HG02763 (cell line): ENCODE measurements around the gene CAST.
"Not testable (repeated sequence)": the region's sequence is repeated elsewhere in the genome, so short reads cannot be mapped to it uniquely, and the experiment has no call there.

Source experiments
- ATAC-seq: cut with Tn5 transposase; IDR thresholded peaks from one replicate; pipeline ENCODE4 v1.9.1; 2021; ENCODE audit warnings: mild to moderate bottlenecking, moderate library complexity; ENCODE audit not compliant: unreplicated experiment

The CAST gene

DNA sequence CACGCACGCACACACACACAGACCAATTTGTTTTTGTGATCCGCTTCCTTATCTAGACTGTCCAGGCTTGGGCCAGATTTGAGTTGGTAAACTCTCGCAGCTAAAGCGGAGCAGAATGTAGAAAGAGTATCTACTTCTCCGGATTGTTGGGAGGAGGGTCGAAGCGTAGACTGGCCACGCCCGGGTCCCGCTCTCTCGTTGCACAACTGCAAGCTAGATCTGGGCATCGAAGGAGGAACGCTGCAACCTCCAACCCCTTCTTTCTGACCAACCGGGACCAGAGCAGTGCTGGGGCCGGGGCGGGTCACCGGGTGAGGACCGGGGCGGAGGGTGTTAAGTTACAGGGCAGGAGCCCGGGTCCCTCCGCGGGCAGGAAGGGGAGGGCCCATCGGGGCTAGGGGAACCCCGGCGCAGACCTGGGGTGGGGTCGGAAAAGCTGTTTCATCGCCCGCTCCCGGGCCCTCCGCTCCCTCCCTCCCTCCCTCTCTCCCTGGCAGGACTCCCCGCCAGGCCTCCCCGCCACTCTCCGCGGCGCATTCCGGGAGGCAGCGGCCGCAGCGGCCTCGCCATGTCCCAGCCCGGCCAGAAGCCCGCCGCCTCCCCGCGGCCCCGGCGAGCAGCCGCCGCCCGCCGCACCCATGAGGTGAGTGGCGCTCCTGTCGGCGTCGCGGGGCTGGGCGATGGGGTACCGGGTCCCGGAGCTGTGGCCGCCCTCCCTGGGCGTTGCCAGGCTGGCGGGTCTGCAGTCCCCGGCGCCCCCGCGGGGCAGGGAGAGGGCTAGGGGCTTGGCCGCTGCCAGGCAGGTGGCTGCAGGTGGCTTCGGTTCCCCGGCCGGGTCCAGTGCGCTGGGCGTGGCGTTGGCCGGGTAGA, at the start of gene CAST:
CAST (plus strand) TSS at position 522 of the 870 bp plus-strand sequence; CDS start at position 569, 47 bp downstream.
- ATAC-seq = peak; percentile 53

DNA sequence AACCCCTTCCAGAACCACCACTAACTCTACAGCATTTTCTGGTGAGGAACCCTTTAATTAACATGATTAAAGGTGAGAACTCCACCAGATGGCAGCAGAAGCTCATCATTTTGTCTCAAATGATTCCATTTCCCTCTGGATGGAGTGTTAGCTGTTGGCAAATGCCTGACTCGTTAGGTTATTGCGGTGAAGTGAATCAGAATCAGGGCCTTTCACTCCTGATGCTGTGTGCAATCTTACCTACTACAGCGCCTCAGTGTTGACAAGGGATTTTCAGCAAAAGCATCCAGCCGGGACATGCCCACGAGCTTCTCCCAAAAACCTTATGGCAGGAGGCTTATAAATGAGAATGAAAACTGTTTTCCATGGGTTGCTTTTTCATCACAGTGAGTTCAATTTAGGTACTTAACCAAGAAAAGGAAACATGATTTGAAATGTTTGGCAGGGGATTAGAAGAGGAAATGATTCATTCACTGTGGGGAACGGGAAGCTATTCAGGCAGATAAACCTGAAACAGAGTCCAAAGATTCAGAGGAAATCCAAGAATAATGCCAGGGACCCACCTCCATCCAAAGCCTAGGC, 48.0 kb upstream of the CAST start:
- no peak for ATAC-seq

GRCh38 chr5:96615223-96615622, 47.0 kb upstream of the CAST start:
- no peak for ATAC-seq

DNA sequence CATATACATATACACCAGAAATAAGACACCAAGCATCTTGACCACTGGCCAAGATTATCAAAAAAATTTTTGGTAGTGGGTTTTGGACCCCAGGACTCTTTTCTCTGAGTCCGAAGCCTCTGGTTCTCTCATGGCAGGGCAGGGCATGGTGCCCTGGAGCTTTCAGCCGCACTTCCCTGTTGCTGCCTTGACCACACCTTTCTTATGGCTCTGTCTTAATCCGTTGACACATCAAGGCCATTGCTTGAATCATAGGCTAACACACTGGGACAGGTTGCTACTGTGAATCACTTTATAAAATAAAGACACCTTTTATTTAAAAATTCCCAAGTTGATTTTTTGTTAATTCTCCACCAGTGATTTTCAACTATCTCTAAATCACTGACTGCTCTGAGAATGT, 45.4 kb upstream of the CAST start:
- no peak for ATAC-seq

DNA sequence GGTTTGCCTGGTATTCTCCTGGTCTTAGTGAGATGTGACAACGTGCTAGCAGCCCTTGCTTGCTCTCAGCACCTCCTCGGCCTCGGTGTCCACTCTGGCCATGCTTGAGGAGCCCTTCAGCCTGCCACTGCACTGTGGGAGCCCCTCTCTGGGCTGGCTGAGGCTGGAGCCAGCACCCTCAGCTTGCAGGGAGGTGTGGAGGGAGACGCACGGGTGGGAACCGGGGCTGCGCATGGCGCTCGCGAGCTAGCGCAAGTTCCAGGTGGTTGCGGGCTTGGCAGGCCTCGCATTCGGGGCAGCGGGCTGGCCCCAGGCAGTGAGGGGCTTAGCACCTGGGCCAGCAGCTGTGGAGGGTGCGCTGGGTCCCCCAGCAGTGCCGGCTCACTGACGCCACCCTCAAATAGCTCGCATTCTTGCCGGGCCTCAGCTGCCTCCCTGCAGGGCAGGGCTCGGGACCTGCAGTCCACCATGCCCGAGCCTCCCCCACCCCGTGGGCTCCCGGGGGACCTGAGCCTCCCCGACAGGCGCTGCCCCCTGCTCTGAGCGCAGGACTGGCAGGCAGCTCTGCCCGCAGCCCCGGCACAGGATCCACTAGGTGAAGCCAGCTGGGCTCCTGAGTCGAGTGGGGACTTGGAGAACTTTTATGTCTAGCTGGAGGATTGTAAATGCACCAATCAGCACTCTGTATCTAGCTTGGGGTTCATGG, 43.7 kb upstream of the CAST start:
- ATAC-seq = not testable (repeated sequence)

GRCh38 chr5:96619946-96620345, 42.2 kb upstream of the CAST start:
- no peak for ATAC-seq

- no peak for ATAC-seq
These were observed 37.6 kb upstream of the CAST start for GRCh38 chr5:96624596-96624995.

- ATAC-seq = no peak
These were observed 36.8 kb upstream of the CAST start for GRCh38 chr5:96625365-96625764.

DNA sequence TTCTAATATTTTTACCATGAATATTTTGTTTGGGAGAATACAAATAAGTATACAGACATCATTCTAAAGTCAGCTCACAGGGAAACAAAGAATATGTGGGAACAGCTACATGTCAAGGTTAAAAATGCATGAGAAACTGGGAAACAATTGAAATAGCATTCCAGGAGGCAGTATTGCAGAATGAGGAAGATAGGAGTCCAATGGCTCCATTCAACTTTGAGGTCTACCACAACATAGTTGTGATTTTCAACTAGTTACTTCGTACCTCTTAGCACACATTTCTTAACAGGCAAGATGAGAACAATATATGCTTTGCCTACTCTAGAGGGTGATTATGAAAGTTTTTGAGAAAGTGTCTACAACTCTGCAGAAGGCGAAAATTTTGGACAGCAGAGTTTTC, 35.2 kb upstream of the CAST start:
- no peak for ATAC-seq

DNA sequence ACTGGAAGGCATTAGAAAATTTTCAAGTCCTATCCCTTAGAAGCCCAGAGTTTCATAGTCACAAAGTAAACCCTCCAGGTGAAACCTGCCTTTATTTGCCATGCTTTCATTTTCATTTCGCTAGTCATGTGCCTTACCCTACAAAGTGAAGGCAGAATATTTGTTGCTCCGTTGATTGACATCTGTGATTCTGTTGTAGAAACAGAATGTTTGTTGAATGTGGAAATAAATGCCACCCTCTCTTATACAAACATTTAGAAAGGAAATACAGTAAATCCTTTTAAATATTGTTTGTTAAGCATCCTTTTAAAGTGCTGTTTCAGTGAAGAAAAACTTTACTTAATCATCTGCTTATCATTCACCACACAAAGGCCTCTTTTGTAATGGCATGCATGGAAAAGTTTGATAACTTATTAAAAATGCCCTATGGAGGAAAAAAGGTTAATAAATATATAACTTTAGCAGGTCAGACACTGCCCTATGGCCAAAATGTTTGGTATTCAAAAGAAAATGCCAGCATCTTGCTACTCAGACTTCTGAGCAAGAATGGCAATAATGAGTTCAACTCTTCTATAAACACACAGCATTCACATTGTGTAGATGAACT, 34.3 kb upstream of the CAST start:
- no peak for ATAC-seq

GRCh38 chr5:96628406-96628805, 33.8 kb upstream of the CAST start:
- no peak for ATAC-seq

DNA sequence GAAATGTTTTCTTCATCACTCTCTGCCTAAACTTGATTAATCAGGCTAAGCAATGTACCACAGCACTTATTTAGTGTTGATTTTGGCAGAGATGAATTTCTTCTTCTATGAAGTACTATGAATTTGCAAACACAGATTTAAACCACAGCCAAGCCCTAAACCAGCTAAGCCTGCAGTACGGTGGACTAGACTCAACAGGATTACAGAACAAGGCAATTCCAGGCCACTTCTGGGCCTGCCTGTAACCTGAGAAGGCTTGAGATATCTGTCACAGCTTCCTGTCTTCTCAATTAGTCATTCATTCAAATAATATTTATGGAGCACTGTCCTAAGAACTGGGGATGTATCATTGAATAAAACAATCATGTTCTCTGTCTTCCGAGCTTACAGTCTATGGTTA, 32.4 kb upstream of the CAST start:
- no peak for ATAC-seq

GRCh38 chr5:96633820-96634219, 28.4 kb upstream of the CAST start:
- no peak for ATAC-seq

DNA sequence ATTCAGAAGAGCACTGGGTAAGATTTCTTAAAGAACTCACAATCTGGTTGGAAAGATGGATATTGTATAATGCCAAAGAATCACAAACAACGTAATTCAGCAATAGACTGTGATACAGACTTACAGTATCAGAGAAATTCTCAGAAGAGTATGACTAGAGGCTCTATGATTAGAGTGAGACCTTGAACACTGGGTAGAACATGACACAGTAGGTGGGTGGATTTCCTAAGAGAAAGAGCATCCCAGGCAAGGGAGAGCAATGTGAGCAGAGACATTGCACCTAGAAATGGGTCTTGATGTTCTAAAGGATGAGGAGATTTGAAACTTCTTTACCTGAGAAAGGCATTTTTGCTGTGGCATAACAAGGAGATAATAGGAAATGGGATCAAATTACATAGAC, 27.3 kb upstream of the CAST start:
- ATAC-seq = no peak

DNA sequence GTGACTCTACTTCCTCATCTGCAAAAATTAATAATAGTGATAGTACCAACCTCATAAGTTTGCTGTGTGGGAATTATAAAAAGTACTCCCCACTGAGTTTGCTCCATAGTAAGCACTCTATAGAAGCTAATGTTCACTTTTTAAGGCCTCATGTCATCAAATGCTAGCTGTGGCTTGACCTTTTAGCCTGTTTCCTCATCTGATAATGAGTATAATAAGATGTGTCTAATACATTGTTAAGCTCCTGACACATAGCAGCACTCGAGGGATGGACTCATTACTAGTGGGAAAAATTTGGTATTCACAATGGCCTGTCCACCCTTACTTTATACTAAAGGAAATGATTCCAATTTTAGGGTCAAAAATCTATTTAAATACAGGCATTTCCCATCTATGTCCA, 26.1 kb upstream of the CAST start:
- ATAC-seq = no peak

GRCh38 chr5:96636594-96636993, 25.6 kb upstream of the CAST start:
- ATAC-seq = no peak

- no peak for ATAC-seq
These were observed 25.0 kb upstream of the CAST start for GRCh38 chr5:96637196-96637595.

GRCh38 chr5:96638561-96638960, 23.6 kb upstream of the CAST start:
- no peak for ATAC-seq

DNA sequence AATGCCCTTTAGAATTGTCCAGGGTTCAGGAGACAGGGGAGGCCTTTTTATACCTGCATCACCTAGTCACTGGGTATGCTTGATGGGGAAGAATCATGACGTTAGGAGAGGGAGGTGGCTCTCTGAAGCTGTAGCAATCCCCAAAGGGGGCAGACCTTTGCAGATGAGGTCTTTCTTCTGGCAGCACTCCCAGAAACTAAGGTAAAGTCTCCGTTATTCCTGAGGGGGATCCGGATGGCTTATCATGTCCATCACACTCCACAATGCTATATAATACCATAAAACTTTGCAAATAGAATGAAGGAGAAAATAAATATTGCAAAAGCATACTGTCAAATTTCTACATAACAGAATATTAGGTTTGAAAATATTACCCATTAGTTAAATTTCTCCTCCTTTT, 21.5 kb upstream of the CAST start:
- no peak for ATAC-seq

GRCh38 chr5:96641368-96642280, 20.6 kb upstream of the CAST start:
- no peak for ATAC-seq

GRCh38 chr5:96642281-96642640, 19.9 kb upstream of the CAST start:
- ATAC-seq = no peak
